ENCODE data around the gene RFWD3. TPM values are rescaled to one million over a fixed set of nuclear protein-coding genes. Genes with fewer than 3 reads are reported as not detected.
A peak's percentile ranks its signal among the peaks of the same experiment; 100 is the strongest.

Gene RFWD3
- total and polyA plus RNA-seq, 2 of the 13 experiments (the other 11 are each of a cell fraction or from before 2014, with no cell fraction given) = 23.4 to 62.6 TPM

GRCh38 chr16:74606521-74607309 is 60.0 kb downstream of the RFWD3 start, which contains the start of gene GLG1 (continued):
- TF ChIP-seq ZNF574 (CRISPR knock-in tag; IDR thresholded peaks at IDR 0.05) (peak; percentile 90), NFAT5 (CRISPR knock-in tag; IDR thresholded peaks at IDR 0.05) (peak; percentile 91), ZNF121 (CRISPR knock-in tag; IDR thresholded peaks at IDR 0.05) (peak; percentile 22), ZNF883 (CRISPR knock-in tag; IDR thresholded peaks at IDR 0.05; ENCODE audit: not compliant biosample characterization) (peak; percentile 92), ZNF768 (CRISPR knock-in tag; IDR thresholded peaks at IDR 0.05) (peak; percentile 58), CBX1 (IDR thresholded peaks at IDR 0.05; ENCODE audit: low read depth) (peak; percentile 67), ZNF3 (CRISPR knock-in tag; IDR thresholded peaks at IDR 0.05) (no peak), BCLAF1 (IDR thresholded peaks at IDR 0.05) (no peak), ZBTB4 (CRISPR knock-in tag; IDR thresholded peaks at IDR 0.05; ENCODE audit: borderline replicate concordance) (peak; percentile 99), ZNF331 (CRISPR knock-in tag; IDR thresholded peaks at IDR 0.05) (peak; percentile 85; the same call in 1 of the 2 replicates), ZNF567 (CRISPR knock-in tag; IDR thresholded peaks at IDR 0.05; ENCODE audit: borderline replicate concordance) (peak; percentile 81; the same call in 1 of the 2 replicates), NR2F6 (IDR thresholded peaks at IDR 0.05) (no peak), NR2F6 (CRISPR knock-in tag; IDR thresholded peaks at IDR 0.05) (peak; percentile 40; the same call in 1 of the 2 replicates)

Data from HepG2 (cell line).